Measurements from ENCODE around the gene REC114. TPM values are rescaled to one million over a fixed set of nuclear protein-coding genes. Genes with fewer than 3 reads are reported as not detected.

REC114 gene
- total and polyA plus RNA-seq, 2 donors (not counting 1 experiment from before 2014, with no cell fraction given): not detected

DNA sequence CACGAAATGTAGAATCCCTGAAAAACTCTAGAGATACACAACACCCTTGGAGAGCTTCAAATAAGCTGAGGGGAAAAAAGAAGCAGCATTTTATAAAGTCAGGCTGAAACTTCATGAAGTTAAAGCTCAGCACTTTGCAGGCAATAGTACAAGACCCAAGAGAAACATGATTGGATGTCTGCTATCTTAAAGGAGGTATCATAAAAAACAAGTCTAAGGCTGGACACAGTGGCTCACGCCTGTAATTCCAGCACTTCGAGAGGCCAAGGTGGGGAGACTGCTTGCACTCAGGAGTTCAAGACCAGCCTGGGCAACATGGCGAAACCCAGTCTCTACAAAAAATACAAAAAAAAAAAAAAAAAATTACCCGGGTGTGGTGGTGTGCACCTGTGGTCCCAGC is 147.3 kb downstream of the REC114 start:
- H3K9me3 ChIP-seq (ENCODE audit: control extremely low read depth in 1 of 3, control insufficient read depth in 2 of 3, insufficient read depth in 1 of 3, low read length in 2 of 3): no peaks in the 10 kb centered on the region
- POLR2A ChIA-PET: no interaction called here
- Mint-ChIP-seq H3K27me3 (no peaks in the 10 kb centered on the region), H3K27ac (no peak overlapping the region), H3K4me3 (no peak overlapping the region), H3K4me1 (peaks cover 4% of the 10 kb centered on the region), H3K9me3 (ENCODE audit: insufficient read depth) (no peaks in the 10 kb centered on the region)
- 100% methylated on average over 1 of the region's 5 CpGs for WGBS (ENCODE audit: insufficient coverage)
- DNase-seq: no peak
- no peak overlapping the region for H3K9ac ChIP-seq (ENCODE audit: low read length)
- no peaks in the 10 kb centered on the region for H3K4me1 ChIP-seq (ENCODE audit: control insufficient read depth in 2 of 2, insufficient read depth in 2 of 2, low read length in 2 of 2)
- intact Hi-C loops (cut with micrococcal nuclease): no loop called here
- peaks cover 4% of the 10 kb centered on the region for H3K79me2 ChIP-seq (ENCODE audit: control insufficient read depth, insufficient read depth, low read length)
- peaks cover 3 to 44% of the 10 kb centered on the region in 2 experiments for H3K36me3 ChIP-seq (replicated peaks in 1 of 2; ENCODE audit: control extremely low read depth in 1 of 2, control insufficient read depth in 1 of 2, extremely low read depth in 1 of 2, insufficient read depth in 2 of 2, low read length in 1 of 2)
- H3K4me3 ChIP-seq (ENCODE audit: control extremely low read depth in 1 of 5, extremely low read depth in 1 of 5, insufficient read depth in 1 of 5, low read depth in 2 of 5, low read length in 4 of 5): no peak overlapping the region
- no peak for TF ChIP-seq EZH2 (IDR thresholded peaks at IDR 0.05; ENCODE audit: borderline replicate concordance, insufficient read depth, low read depth, low read length, poor library complexity, severe bottlenecking)
- TF ChIP-seq, protein P1, sequence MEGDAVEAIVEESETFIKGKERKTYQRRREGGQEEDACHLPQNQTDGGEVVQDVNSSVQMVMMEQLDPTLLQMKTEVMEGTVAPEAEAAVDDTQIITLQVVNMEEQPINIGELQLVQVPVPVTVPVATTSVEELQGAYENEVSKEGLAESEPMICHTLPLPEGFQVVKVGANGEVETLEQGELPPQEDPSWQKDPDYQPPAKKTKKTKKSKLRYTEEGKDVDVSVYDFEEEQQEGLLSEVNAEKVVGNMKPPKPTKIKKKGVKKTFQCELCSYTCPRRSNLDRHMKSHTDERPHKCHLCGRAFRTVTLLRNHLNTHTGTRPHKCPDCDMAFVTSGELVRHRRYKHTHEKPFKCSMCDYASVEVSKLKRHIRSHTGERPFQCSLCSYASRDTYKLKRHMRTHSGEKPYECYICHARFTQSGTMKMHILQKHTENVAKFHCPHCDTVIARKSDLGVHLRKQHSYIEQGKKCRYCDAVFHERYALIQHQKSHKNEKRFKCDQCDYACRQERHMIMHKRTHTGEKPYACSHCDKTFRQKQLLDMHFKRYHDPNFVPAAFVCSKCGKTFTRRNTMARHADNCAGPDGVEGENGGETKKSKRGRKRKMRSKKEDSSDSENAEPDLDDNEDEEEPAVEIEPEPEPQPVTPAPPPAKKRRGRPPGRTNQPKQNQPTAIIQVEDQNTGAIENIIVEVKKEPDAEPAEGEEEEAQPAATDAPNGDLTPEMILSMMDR (IDR thresholded peaks at IDR 0.05): no peak
- no peaks in the 10 kb centered on the region for H3K27me3 ChIP-seq (replicated peaks in 1 of 4; ENCODE audit: control extremely low read depth in 1 of 4, control insufficient read depth in 3 of 4, insufficient read depth in 4 of 4, low read length in 3 of 4)
- peaks cover 25% of the 10 kb centered on the region for H4K20me1 ChIP-seq (ENCODE audit: control insufficient read depth, insufficient read depth, low read length, poor library complexity, severe bottlenecking)
- no peak overlapping the region for H2AFZ ChIP-seq (ENCODE audit: insufficient read depth, low read depth, low read length, poor library complexity, severe bottlenecking)
- ATAC-seq (ENCODE audit: low read depth): no peak
- H3K27ac ChIP-seq (ENCODE audit: low read length in 2 of 2): no peak overlapping the region
- H3K4me2 ChIP-seq (replicated peaks; ENCODE audit: low read depth, low read length, poor library complexity, severe bottlenecking): no peak overlapping the region
- CTCF ChIA-PET: interaction anchor here (1.3 to 1.9 kb wide), 3 partner anchors 30 to 115 kb away, joined by 3 to 6 read pairs (median 4); no protein-coding TSS in a partner anchor

DNA sequence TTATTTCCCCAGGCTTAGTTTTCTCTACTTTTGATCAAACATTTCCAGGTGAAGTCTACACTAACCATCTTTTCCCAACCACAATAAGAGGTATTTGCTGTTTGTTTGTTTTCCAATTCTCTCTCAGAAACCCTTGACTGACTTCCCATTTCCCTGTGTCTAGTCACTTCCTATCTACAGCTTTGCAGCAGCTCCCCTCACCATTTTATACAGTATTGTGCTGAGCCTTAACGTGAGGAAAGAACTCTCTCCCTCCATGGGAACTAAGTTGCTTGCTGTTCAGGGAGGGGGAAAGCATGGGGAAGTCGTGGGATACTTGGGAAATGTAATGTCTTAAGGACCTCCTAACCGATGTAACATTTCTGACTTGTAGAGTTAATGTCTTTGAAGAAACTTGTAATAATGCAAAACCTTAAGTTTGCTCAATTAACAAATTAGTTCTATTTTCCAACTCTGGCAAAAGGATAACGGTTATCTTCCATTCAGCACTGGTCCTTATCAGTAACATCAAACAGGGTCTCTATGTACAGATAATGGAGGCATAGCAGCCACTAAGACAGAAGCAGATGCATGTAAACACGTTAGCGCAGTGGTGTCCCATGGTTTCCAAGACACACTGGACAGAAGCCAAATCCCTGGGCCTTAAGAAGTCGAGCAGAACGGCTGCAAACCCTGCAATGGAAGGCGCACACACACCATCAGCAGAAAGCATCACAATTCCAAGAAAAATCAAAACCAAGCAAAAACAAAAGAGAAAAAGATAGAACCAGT is 150.5 kb downstream of the REC114 start:
- Mint-ChIP-seq H3K4me1 (peaks cover 30% of the 10 kb centered on the region), H3K27me3 (no peaks in the 10 kb centered on the region), H3K27ac (no peak overlapping the region), H3K9me3 (ENCODE audit: insufficient read depth) (no peaks in the 10 kb centered on the region), H3K4me3 (no peak overlapping the region)
- Histone ChIP-seq H4K20me1 (ENCODE audit: control insufficient read depth, insufficient read depth, low read length, poor library complexity, severe bottlenecking) (peaks cover 45% of the 10 kb centered on the region), H3K27me3 (replicated peaks in 1 of 4; ENCODE audit: control extremely low read depth in 1 of 4, control insufficient read depth in 3 of 4, insufficient read depth in 4 of 4, low read length in 3 of 4) (no peaks in the 10 kb centered on the region), H3K79me2 (ENCODE audit: control insufficient read depth, insufficient read depth, low read length) (peaks cover 26% of the 10 kb centered on the region), H3K27ac (ENCODE audit: low read length in 2 of 2) (no peak overlapping the region), H2AFZ (ENCODE audit: insufficient read depth, low read depth, low read length, poor library complexity, severe bottlenecking) (no peak overlapping the region), H3K9ac (ENCODE audit: low read length) (no peak overlapping the region), H3K4me2 (replicated peaks; ENCODE audit: low read depth, low read length, poor library complexity, severe bottlenecking) (no peak overlapping the region), H3K4me3 (ENCODE audit: control extremely low read depth in 1 of 5, extremely low read depth in 1 of 5, insufficient read depth in 1 of 5, low read depth in 2 of 5, low read length in 4 of 5) (no peak overlapping the region), H3K9me3 (ENCODE audit: control extremely low read depth in 1 of 3, control insufficient read depth in 2 of 3, insufficient read depth in 1 of 3, low read length in 2 of 3) (no peaks in the 10 kb centered on the region), H3K36me3 (replicated peaks in 1 of 2; ENCODE audit: control extremely low read depth in 1 of 2, control insufficient read depth in 1 of 2, extremely low read depth in 1 of 2, insufficient read depth in 2 of 2, low read length in 1 of 2) (peaks cover 0 to 22% of the 10 kb centered on the region in 2 experiments), H3K4me1 (ENCODE audit: control insufficient read depth in 2 of 2, insufficient read depth in 2 of 2, low read length in 2 of 2) (no peaks in the 10 kb centered on the region)
- intact Hi-C loops (cut with micrococcal nuclease): no loop called here
- ATAC-seq (ENCODE audit: low read depth) (no peak), DNase-seq (no peak)
- TF ChIP-seq, protein P1 (IDR thresholded peaks at IDR 0.05): no peak
- TF ChIP-seq EZH2 (IDR thresholded peaks at IDR 0.05; ENCODE audit: borderline replicate concordance, insufficient read depth, low read depth, low read length, poor library complexity, severe bottlenecking): no peak
- ChIA-PET POLR2A (no interaction called here), CTCF (no interaction called here)
- 93% methylated on average over 5 of the region's 9 CpGs for WGBS (ENCODE audit: insufficient coverage)
